Activated naive CD4-positive, alpha-beta T cell treated with anti-CD3 and anti-CD28 coated beads, Interleukin-2, amount 10 ng/mL, durations not matched to agents 7 days and 5 days (primary cell): ENCODE measurements around the gene PNPO.

ENCODE experiments used
- CTCF ChIA-PET: fragments of 350-600 bp; sonication (Branson Sonifier 250); formaldehyde crosslinking; loops from one replicate; lab custom pipeline; 2021; ENCODE audit warnings: antibody characterized with exemption; lab: Charles Lee
- DNase-seq: peaks from one replicate; pipeline ENCODE4 v3.0.0-alpha.2; 2020
- H3K27ac Mint-ChIP-seq: one replicate; pipeline ENCODE4 v1.8.0; 2021; ENCODE audit warnings: mild to moderate bottlenecking, moderate library complexity, mixed read lengths
- H3K27me3 Mint-ChIP-seq: one replicate; pipeline ENCODE4 v1.8.0; 2021; ENCODE audit warnings: mild to moderate bottlenecking, mixed read lengths
- H3K36me3 Mint-ChIP-seq: one replicate; pipeline ENCODE4 v1.8.0; 2021; ENCODE audit warnings: mixed read lengths
- H3K4me1 Mint-ChIP-seq: one replicate; pipeline ENCODE4 v1.8.0; 2021; ENCODE audit warnings: mixed read lengths
- H3K4me3 Mint-ChIP-seq: one replicate; pipeline ENCODE4 v1.8.0; 2021; ENCODE audit warnings: mild to moderate bottlenecking, moderate library complexity, mixed read lengths
- H3K9me3 Mint-ChIP-seq: one replicate; pipeline ENCODE4 v1.8.0; 2021; ENCODE audit warnings: mixed read lengths

The PNPO gene

GRCh38 chr17:47941246-47942095 is at the start of gene PNPO:
Gene PNPO, plus strand, starts transcription at chr17:47941571. Its CDS starts 105 bp downstream, at chr17:47941676.
- peak; percentile 98 for DNase-seq
- Mint-ChIP-seq H3K27me3 (no peaks in the 10 kb centered on the region), H3K36me3 (peaks cover 17% of the 10 kb centered on the region), H3K4me1 (peaks cover 53% of the 10 kb centered on the region), H3K27ac (peak within 1 kb of the TSS; percentile 89), H3K4me3 (peak within 1 kb of the TSS; percentile 92), H3K9me3 (peaks cover 3% of the 10 kb centered on the region)
- CTCF ChIA-PET = interaction anchor here (0.9 to 4.9 kb wide), 12 partner anchors 8 to 162 kb away, joined by 3 to 23 read pairs (median 3); partner anchors contain the start of genes CDK5RAP3 and SCRN2

- peaks cover 3% of the 10 kb centered on the region for H3K27me3 Mint-ChIP-seq
Measured at GRCh38 chr17:47894498-47895346, 46.6 kb upstream of the PNPO start.

GRCh38 chr17:47895347-47895855 is 46.0 kb upstream of the PNPO start:
- peaks cover 31% of the 10 kb centered on the region for H3K36me3 Mint-ChIP-seq
- H3K27me3 Mint-ChIP-seq = no peaks in the 10 kb centered on the region
- CTCF ChIA-PET = interaction anchor here (1.0 to 17.9 kb wide), 6 partner anchors 10 to 123 kb away, joined by 3 to 547 read pairs (median 4); partner anchors contain the start of genes CDK5RAP3, LRRC46, MRPL10 and SCRN2
- DNase-seq = peak; percentile 53
- H3K27ac Mint-ChIP-seq = peak overlapping the region; percentile 98
- no peaks in the 10 kb centered on the region for H3K9me3 Mint-ChIP-seq
- peak overlapping the region; percentile 92 for H3K4me3 Mint-ChIP-seq
- peaks cover 51% of the 10 kb centered on the region for H3K4me1 Mint-ChIP-seq

More at GRCh38 chr17:47894498-47895346, 46.6 kb upstream of the PNPO start:
- Mint-ChIP-seq H3K36me3 (peaks cover 26% of the 10 kb centered on the region), H3K9me3 (no peaks in the 10 kb centered on the region), H3K4me1 (peaks cover 49% of the 10 kb centered on the region), H3K4me3 (peak overlapping the region; percentile 92), H3K27ac (peak overlapping the region; percentile 98)
- CTCF ChIA-PET = interaction anchor here (1.0 to 17.9 kb wide), 8 partner anchors 10 to 124 kb away, joined by 3 to 547 read pairs (median 4); partner anchors contain the start of genes CDK5RAP3, SCRN2 and SP6
- no peak for DNase-seq

DNA sequence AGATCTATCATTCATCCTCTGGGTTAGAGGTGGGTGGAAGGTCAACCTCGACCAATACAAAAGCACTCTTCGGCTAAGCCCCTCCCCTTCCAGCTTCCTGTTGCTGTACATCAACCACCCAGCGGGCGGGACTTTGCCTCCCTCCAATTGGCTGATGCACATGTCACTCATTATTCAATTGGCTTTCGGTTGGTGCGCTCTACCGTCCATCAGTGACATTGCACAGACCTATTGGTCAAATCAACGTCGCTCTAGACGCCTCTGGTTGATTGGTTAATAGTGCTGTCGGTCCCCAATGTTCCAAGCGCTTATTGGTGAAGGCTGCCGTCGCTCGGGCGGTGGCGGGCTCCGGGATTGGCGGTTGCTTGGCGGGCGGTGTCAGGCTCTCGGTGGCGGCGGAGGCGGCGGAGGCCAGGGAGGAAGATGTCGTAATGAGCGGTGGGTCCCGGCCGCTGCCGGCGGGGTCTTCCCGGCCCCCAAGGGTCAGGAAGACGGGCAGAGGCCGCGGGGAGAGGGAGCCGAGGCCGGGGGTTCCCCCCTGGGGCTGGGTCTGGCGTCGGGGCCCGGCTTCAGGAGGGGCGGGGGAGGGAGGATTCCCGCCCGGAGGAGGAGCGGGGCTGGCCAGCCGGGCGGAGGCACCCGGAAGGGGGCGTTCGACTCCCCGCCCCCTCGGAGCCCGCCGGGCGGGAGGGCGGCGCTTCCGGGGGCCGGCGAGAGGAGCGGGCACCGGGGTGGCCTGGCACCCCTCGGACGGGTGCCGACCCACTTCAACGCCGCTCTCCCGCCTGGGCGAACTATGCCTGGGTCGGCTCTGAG is 45.3 kb upstream of the PNPO start, which contains the start of gene SP2:
SP2 (plus strand) TSS at position 381 of the 816 bp plus-strand sequence; CDS start at position 432, 51 bp downstream.
- H3K9me3 Mint-ChIP-seq = no peaks in the 10 kb centered on the region
- peak; percentile 100 for DNase-seq
- H3K27me3 Mint-ChIP-seq = no peaks in the 10 kb centered on the region
- CTCF ChIA-PET = interaction anchor here (0.9 to 17.9 kb wide), 8 partner anchors 9 to 123 kb away, joined by 3 to 547 read pairs (median 4); partner anchors contain the start of genes CDK5RAP3, LRRC46, MRPL10 and SCRN2
- peak within 1 kb of the TSS; percentile 98 for H3K27ac Mint-ChIP-seq
- peaks cover 35% of the 10 kb centered on the region for H3K36me3 Mint-ChIP-seq
- peaks cover 49% of the 10 kb centered on the region for H3K4me1 Mint-ChIP-seq
- peak within 1 kb of the TSS; percentile 92 for H3K4me3 Mint-ChIP-seq

- H3K4me3 Mint-ChIP-seq = peak overlapping the region; percentile 78
- CTCF ChIA-PET = interaction anchor here (0.9 to 2.2 kb wide), 2 partner anchors 74 to 121 kb away, joined by 3 to 8 read pairs; partner anchors contain the start of gene CDK5RAP3
- H3K27me3 Mint-ChIP-seq = no peaks in the 10 kb centered on the region
- no peak for DNase-seq
- H3K4me1 Mint-ChIP-seq = peaks cover 41% of the 10 kb centered on the region
- H3K27ac Mint-ChIP-seq = peak overlapping the region; percentile 90
- peaks cover 34% of the 10 kb centered on the region for H3K36me3 Mint-ChIP-seq
- H3K9me3 Mint-ChIP-seq = no peaks in the 10 kb centered on the region
Measured at GRCh38 chr17:47896672-47897490, 44.5 kb upstream of the PNPO start.

DNA sequence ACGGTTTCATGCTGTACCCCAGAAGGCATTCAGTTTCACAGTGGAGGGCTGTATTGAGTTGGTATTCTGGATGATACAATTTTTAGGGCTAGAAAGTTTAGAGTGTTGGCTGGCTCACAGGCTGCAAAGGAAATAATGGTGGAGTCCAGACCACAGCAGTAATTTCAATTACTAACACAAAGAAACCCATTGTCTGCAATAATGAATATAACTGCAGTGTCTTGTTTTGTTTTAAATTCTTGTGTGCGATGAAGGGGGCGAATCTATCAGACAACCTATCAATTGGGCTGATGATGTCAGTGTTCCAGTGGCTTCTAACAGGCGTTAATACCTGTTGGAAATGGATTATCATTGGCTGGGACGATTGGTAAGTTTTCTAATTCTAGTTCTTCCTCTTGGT is 43.8 kb upstream of the PNPO start:
- Mint-ChIP-seq H3K9me3 (no peaks in the 10 kb centered on the region), H3K36me3 (peaks cover 40% of the 10 kb centered on the region), H3K27me3 (no peaks in the 10 kb centered on the region), H3K4me3 (peak overlapping the region; percentile 78), H3K4me1 (peaks cover 40% of the 10 kb centered on the region), H3K27ac (no peak overlapping the region)
- CTCF ChIA-PET = interaction anchor here (2.2 kb wide), 1 partner anchor 73 kb away, joined by 8 read pairs; the partner anchor contains the start of gene CDK5RAP3
- no peak for DNase-seq

GRCh38 chr17:47898241-47898640 is 43.1 kb upstream of the PNPO start:
- H3K4me3 Mint-ChIP-seq = no peak overlapping the region
- no peak for DNase-seq
- H3K9me3 Mint-ChIP-seq = no peaks in the 10 kb centered on the region
- H3K27me3 Mint-ChIP-seq = no peaks in the 10 kb centered on the region
- CTCF ChIA-PET = interaction anchor here (2.2 kb wide), 1 partner anchor 72 kb away, joined by 8 read pairs; the partner anchor contains the start of gene CDK5RAP3
- H3K36me3 Mint-ChIP-seq = peaks cover 40% of the 10 kb centered on the region
- H3K27ac Mint-ChIP-seq = no peak overlapping the region
- peaks cover 40% of the 10 kb centered on the region for H3K4me1 Mint-ChIP-seq

- H3K4me3 Mint-ChIP-seq = no peak overlapping the region
- H3K4me1 Mint-ChIP-seq = peaks cover 29% of the 10 kb centered on the region
- H3K27ac Mint-ChIP-seq = no peak overlapping the region
- no peaks in the 10 kb centered on the region for H3K27me3 Mint-ChIP-seq
- H3K36me3 Mint-ChIP-seq = peaks cover 43% of the 10 kb centered on the region
- DNase-seq = no peak
- H3K9me3 Mint-ChIP-seq = no peaks in the 10 kb centered on the region
- CTCF ChIA-PET = no interaction called here
Measured at GRCh38 chr17:47899643-47900042, 41.7 kb upstream of the PNPO start.

- CTCF ChIA-PET = no interaction called here
- no peaks in the 10 kb centered on the region for H3K27me3 Mint-ChIP-seq
- no peak overlapping the region for H3K27ac Mint-ChIP-seq
- H3K36me3 Mint-ChIP-seq = peaks cover 50% of the 10 kb centered on the region
- H3K4me1 Mint-ChIP-seq = peaks cover 30% of the 10 kb centered on the region
- H3K9me3 Mint-ChIP-seq = no peaks in the 10 kb centered on the region
- no peak overlapping the region for H3K4me3 Mint-ChIP-seq
- no peak for DNase-seq
Measured at GRCh38 chr17:47901423-47901822, 39.9 kb upstream of the PNPO start.

GRCh38 chr17:47902039-47902744 is 39.2 kb upstream of the PNPO start:
- H3K4me3 Mint-ChIP-seq = no peak overlapping the region

DNA sequence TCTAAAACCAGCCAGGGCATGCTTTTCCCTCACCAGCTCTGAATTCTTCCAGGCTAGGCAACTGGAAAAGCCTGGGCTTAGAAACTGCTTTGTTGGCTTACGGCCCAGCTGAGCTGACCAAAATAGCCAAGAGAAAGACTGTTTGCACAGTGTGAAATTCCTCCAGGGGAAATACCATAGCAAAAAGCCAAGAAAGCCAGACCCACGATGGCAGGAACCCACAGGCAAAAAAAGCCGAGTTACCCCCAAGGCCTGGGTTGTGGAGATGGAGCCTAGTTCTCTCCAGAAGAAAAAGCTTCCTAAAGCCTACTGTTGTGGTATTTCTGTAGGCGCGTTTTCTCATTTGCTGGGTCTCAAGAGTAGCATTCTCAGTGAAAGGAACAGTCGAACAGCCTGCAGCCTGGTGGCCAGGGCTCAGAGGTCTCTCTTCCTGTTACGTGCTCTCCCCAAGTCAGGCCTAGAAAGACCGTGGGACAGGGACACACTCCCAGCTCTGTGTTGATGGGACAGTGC is 36.1 kb upstream of the PNPO start:
- CTCF ChIA-PET = interaction anchor here (0.9 kb wide), 1 partner anchor 10 kb away, joined by 3 read pairs; no protein-coding TSS in a partner anchor
- no peak overlapping the region for H3K27ac Mint-ChIP-seq
- peaks cover 19% of the 10 kb centered on the region for H3K4me1 Mint-ChIP-seq
- H3K9me3 Mint-ChIP-seq = no peaks in the 10 kb centered on the region
- peaks cover 38% of the 10 kb centered on the region for H3K36me3 Mint-ChIP-seq
- H3K27me3 Mint-ChIP-seq = no peaks in the 10 kb centered on the region
- no peak for DNase-seq
- H3K4me3 Mint-ChIP-seq = no peak overlapping the region

More at GRCh38 chr17:47902039-47902744, 39.2 kb upstream of the PNPO start:
- CTCF ChIA-PET = no interaction called here
- Mint-ChIP-seq H3K27me3 (no peaks in the 10 kb centered on the region), H3K9me3 (no peaks in the 10 kb centered on the region), H3K27ac (no peak overlapping the region), H3K36me3 (peaks cover 53% of the 10 kb centered on the region), H3K4me1 (peaks cover 34% of the 10 kb centered on the region)
- DNase-seq = no peak
